Adrenal gland (tissue), 5 donors: ENCODE data around the gene PRSS3.

Experiments
- CTCF ChIP-seq, 6 experiments: fragments of 450-650 bp in 4 of 6; fragments of 200-600 bp in 2 of 6; sonication (generic) in 1 of 6; IDR thresholded peaks; 1 replicate in 5 of 6; 2 replicates in 1 of 6; pipeline versions ENCODE4 v1.5.1 to v1.8.0; 2016 to 2021; ENCODE audit warnings: antibody characterized with exemption in 6 of 6, mild to moderate bottlenecking in 2 of 6, moderate library complexity in 1 of 6
- POLR2A ChIP-seq, 2 donors: fragments of 450-650 bp; IDR thresholded peaks; one replicate each; pipeline ENCODE4 v1.6.1; 2017; ENCODE audit warnings: antibody characterized with exemption in 2 of 2, mild to moderate bottlenecking in 2 of 2, moderate library complexity in 1 of 2
- donor health status: DM: no; HTN: no; CAD: no.

GRCh38 chr9:33835625-33836260 lies 40.4 kb downstream of the PRSS3 start:
- TF ChIP-seq POLR2A (IDR thresholded peaks at IDR 0.05) (no peak), CTCF (IDR thresholded peaks at IDR 0.05) (no peak)
